ENCODE results near the gene GARIN3.
"Not testable (repeated sequence)": the region's sequence is repeated elsewhere in the genome, so short reads cannot be mapped to it uniquely, and the experiment has no call there.

The GARIN3 gene

DNA sequence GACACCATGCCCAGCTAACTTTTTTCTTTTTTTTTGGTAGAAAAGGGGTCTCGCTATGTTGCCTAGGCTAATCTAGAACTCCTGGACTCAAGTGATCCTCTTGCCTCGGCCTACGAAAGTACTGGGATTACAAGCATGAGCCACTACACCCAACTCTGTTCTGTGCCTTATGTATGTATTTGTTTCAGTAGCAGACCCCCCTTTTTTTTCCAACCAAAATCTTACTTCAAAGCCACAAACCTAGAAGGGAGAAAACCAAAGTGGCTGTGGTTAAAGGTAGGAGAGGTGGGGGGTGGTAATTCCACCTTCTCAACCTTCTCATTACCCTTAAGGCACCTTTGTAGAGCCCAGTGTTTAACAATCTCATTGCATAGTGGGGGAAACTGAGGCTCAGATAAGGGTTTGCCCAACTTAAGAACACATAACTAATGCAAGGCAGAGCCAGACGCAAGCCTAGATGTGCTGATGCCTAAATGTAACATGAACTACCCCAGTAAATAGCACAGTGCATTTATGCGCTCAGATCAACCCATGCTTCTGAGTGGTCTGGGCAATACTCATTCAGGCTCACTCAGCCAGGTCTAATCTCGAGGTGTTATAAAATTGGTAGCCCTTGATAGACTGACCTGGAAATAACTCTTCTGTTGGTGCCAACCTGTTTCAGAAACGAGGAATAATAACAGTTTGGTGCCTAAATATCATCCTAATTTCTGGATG is 47.6 kb upstream of the GARIN3 start:
- Histone ChIP-seq H3K27me3 (ENCODE audit: insufficient read depth, low read length) (no peaks in the 10 kb centered on the region), H3K79me2 (ENCODE audit: control insufficient read depth, insufficient read depth, low read length, poor library complexity) (no peaks in the 10 kb centered on the region), H4K91ac (ENCODE audit: low read depth, low read length) (no peak overlapping the region)

DNA sequence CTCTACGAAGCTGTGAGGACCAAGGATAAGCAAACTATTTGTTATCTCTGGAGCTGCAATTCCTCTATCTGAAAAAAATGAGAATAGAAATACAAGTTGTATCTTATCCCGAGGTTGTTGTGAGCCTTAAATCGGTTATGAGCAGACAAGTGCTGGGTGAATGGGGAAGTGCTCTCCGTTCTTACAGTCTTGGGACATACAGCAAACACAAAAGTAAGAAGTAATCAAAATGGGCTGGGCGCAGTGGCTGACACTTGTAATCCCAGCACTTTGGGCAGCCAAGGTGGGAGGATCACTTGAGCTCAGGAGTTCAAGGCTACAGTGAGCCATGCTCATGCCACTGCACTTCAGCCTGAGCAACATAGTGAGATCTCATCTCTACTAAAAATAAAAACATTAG is 46.2 kb upstream of the GARIN3 start:
- WGBS (ENCODE audit: extremely low coverage, insufficient coverage, insufficient read length) = no CpG with 5 or more reads among the region's 5 CpGs
- no peak overlapping the region for H2BK120ac ChIP-seq (ENCODE audit: insufficient read depth, low read length, poor library complexity)

More for the DNA sequence above, 47.6 kb upstream of the GARIN3 start:
- Histone ChIP-seq H3K79me1 (ENCODE audit: low read length) (no peaks in the 10 kb centered on the region), H2AFZ (ENCODE audit: insufficient read depth, low read length, poor library complexity) (no peak overlapping the region), H3K27ac (ENCODE audit: low read depth, low read length) (no peak overlapping the region), H3K4me2 (ENCODE audit: low read length) (no peak overlapping the region), H3K23ac (ENCODE audit: low read length) (no peak overlapping the region), H3K9ac (ENCODE audit: low read length) (no peak overlapping the region), H2AK5ac (ENCODE audit: low read length) (no peak overlapping the region), H3K14ac (ENCODE audit: low read length) (no peak overlapping the region), H3K4me1 (ENCODE audit: control insufficient read depth in 1 of 2, insufficient read depth in 2 of 2, low read length in 2 of 2) (no peaks in the 10 kb centered on the region), H4K12ac (ENCODE audit: low read depth, low read length) (no peak overlapping the region), H4K8ac (ENCODE audit: low read depth, low read length) (no peak overlapping the region), H2BK12ac (ENCODE audit: low read length) (no peak overlapping the region), H3K4me3 (ENCODE audit: low read depth, low read length) (no peak overlapping the region), H2BK5ac (ENCODE audit: low read depth, low read length, poor library complexity) (no peak overlapping the region), H2BK120ac (ENCODE audit: insufficient read depth, low read length, poor library complexity) (no peak overlapping the region), H3K36me3 (ENCODE audit: control insufficient read depth in 1 of 2, insufficient read depth in 2 of 2, low read length in 2 of 2) (no peaks in the 10 kb centered on the region), H3K4ac (ENCODE audit: low read depth, low read length) (no peak overlapping the region), H3K9me3 (ENCODE audit: insufficient read depth, low read depth, low read length) (no peaks in the 10 kb centered on the region), H3K18ac (ENCODE audit: low read length) (no peak overlapping the region)
- WGBS (ENCODE audit: extremely low coverage, insufficient coverage, insufficient read length) = no CpG with 5 or more reads among the region's 7 CpGs
- no peak for DNase-seq

DNA sequence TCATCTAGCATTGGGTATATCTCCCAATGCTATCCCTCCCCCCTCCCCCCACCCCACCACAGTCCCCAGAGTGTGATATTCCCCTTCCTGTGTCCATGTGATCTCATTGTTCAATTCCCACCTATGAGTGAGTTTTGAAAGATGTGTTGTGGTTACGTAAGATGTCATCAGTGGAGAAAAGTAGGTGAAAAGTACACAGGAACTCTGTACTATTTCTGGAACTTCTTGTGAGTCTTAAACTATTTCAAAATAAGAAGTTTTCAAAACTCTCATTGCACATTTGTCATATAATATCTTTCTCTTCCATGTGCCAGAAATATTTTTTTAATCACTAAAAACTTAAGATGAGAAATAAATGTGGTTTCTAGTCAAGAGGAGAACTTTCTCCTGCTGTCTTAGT is 44.6 kb upstream of the GARIN3 start:
- WGBS (ENCODE audit: extremely low coverage, insufficient coverage, insufficient read length) = no CpG with 5 or more reads among the region's 1 CpG
- not testable (repeated sequence) for H3K79me1 ChIP-seq (ENCODE audit: low read length); H3K36me3 ChIP-seq (ENCODE audit: control insufficient read depth in 1 of 2, insufficient read depth in 2 of 2, low read length in 2 of 2); H3K4me1 ChIP-seq (ENCODE audit: control insufficient read depth in 1 of 2, insufficient read depth in 2 of 2, low read length in 2 of 2); H3K27me3 ChIP-seq (ENCODE audit: insufficient read depth, low read length); H3K27ac ChIP-seq (ENCODE audit: low read depth, low read length); H4K8ac ChIP-seq (ENCODE audit: low read depth, low read length); H3K4me2 ChIP-seq (ENCODE audit: low read length); H4K91ac ChIP-seq (ENCODE audit: low read depth, low read length); H3K23ac ChIP-seq (ENCODE audit: low read length); H2BK120ac ChIP-seq (ENCODE audit: insufficient read depth, low read length, poor library complexity); H3K18ac ChIP-seq (ENCODE audit: low read length); H4K12ac ChIP-seq (ENCODE audit: low read depth, low read length); H3K9me3 ChIP-seq (ENCODE audit: insufficient read depth, low read depth, low read length); H3K9ac ChIP-seq (ENCODE audit: low read length); H3K4ac ChIP-seq (ENCODE audit: low read depth, low read length); H3K14ac ChIP-seq (ENCODE audit: low read length); H2BK12ac ChIP-seq (ENCODE audit: low read length); H2AK5ac ChIP-seq (ENCODE audit: low read length); H3K4me3 ChIP-seq (ENCODE audit: low read depth, low read length); H2BK5ac ChIP-seq (ENCODE audit: low read depth, low read length, poor library complexity); H3K79me2 ChIP-seq (ENCODE audit: control insufficient read depth, insufficient read depth, low read length, poor library complexity); H2AFZ ChIP-seq (ENCODE audit: insufficient read depth, low read length, poor library complexity)
- DNase-seq = peak in 1 of 2 donors; percentile 43

More for the DNA sequence above, 46.2 kb upstream of the GARIN3 start:
- no peaks in the 10 kb centered on the region for H3K79me2 ChIP-seq (ENCODE audit: control insufficient read depth, insufficient read depth, low read length, poor library complexity)
- no peaks in the 10 kb centered on the region for H3K9me3 ChIP-seq (ENCODE audit: insufficient read depth, low read depth, low read length)
- no peaks in the 10 kb centered on the region for H3K36me3 ChIP-seq (ENCODE audit: control insufficient read depth in 1 of 2, insufficient read depth in 2 of 2, low read length in 2 of 2)
- no peak overlapping the region for H4K8ac ChIP-seq (ENCODE audit: low read depth, low read length)
- H2BK5ac ChIP-seq (ENCODE audit: low read depth, low read length, poor library complexity) = no peak overlapping the region
- no peak overlapping the region for H3K9ac ChIP-seq (ENCODE audit: low read length)
- no peak overlapping the region for H3K4me3 ChIP-seq (ENCODE audit: low read depth, low read length)
- no peak overlapping the region for H3K27ac ChIP-seq (ENCODE audit: low read depth, low read length)
- no peak overlapping the region for H4K91ac ChIP-seq (ENCODE audit: low read depth, low read length)
- H2BK12ac ChIP-seq (ENCODE audit: low read length) = no peak overlapping the region
- H3K18ac ChIP-seq (ENCODE audit: low read length) = no peak overlapping the region
- H2AFZ ChIP-seq (ENCODE audit: insufficient read depth, low read length, poor library complexity) = no peak overlapping the region
- no peak for DNase-seq
- no peak overlapping the region for H2AK5ac ChIP-seq (ENCODE audit: low read length)
- no peaks in the 10 kb centered on the region for H3K79me1 ChIP-seq (ENCODE audit: low read length)
- H3K23ac ChIP-seq (ENCODE audit: low read length) = no peak overlapping the region
- no peak overlapping the region for H3K14ac ChIP-seq (ENCODE audit: low read length)
- no peaks in the 10 kb centered on the region for H3K27me3 ChIP-seq (ENCODE audit: insufficient read depth, low read length)
- no peak overlapping the region for H3K4ac ChIP-seq (ENCODE audit: low read depth, low read length)
- no peak overlapping the region for H3K4me2 ChIP-seq (ENCODE audit: low read length)
- H3K4me1 ChIP-seq (ENCODE audit: control insufficient read depth in 1 of 2, insufficient read depth in 2 of 2, low read length in 2 of 2) = no peaks in the 10 kb centered on the region
- no peak overlapping the region for H4K12ac ChIP-seq (ENCODE audit: low read depth, low read length)

- Histone ChIP-seq H3K9ac (ENCODE audit: low read length) (no peak overlapping the region), H3K4me3 (ENCODE audit: low read depth, low read length) (no peak overlapping the region), H3K9me3 (ENCODE audit: insufficient read depth, low read depth, low read length) (no peaks in the 10 kb centered on the region), H3K27ac (ENCODE audit: low read depth, low read length) (no peak overlapping the region), H3K27me3 (ENCODE audit: insufficient read depth, low read length) (no peaks in the 10 kb centered on the region), H2AFZ (ENCODE audit: insufficient read depth, low read length, poor library complexity) (no peak overlapping the region), H3K79me1 (ENCODE audit: low read length) (no peaks in the 10 kb centered on the region), H2BK5ac (ENCODE audit: low read depth, low read length, poor library complexity) (no peak overlapping the region), H2BK120ac (ENCODE audit: insufficient read depth, low read length, poor library complexity) (no peak overlapping the region), H4K8ac (ENCODE audit: low read depth, low read length) (no peak overlapping the region), H4K91ac (ENCODE audit: low read depth, low read length) (no peak overlapping the region), H4K12ac (ENCODE audit: low read depth, low read length) (no peak overlapping the region), H2AK5ac (ENCODE audit: low read length) (no peak overlapping the region), H3K4ac (ENCODE audit: low read depth, low read length) (no peak overlapping the region), H2BK12ac (ENCODE audit: low read length) (no peak overlapping the region), H3K4me1 (ENCODE audit: control insufficient read depth in 1 of 2, insufficient read depth in 2 of 2, low read length in 2 of 2) (no peaks in the 10 kb centered on the region), H3K4me2 (ENCODE audit: low read length) (no peak overlapping the region), H3K79me2 (ENCODE audit: control insufficient read depth, insufficient read depth, low read length, poor library complexity) (no peaks in the 10 kb centered on the region), H3K18ac (ENCODE audit: low read length) (no peak overlapping the region), H3K23ac (ENCODE audit: low read length) (no peak overlapping the region), H3K36me3 (ENCODE audit: control insufficient read depth in 1 of 2, insufficient read depth in 2 of 2, low read length in 2 of 2) (no peaks in the 10 kb centered on the region), H3K14ac (ENCODE audit: low read length) (no peak overlapping the region)
- WGBS (ENCODE audit: extremely low coverage, insufficient coverage, insufficient read length) = no CpG with 5 or more reads among the region's 6 CpGs
- no peak for DNase-seq
Measured at GRCh38 chr5:157205708-157206107, 39.6 kb upstream of the GARIN3 start.
